Effector CD8-positive, alpha-beta T cell (primary cell): ENCODE results near the gene RHOB.

Experiments used
- DNase-seq: peaks from one replicate; lab custom pipeline; 2025; lab: John Stamatoyannopoulos, UW

The RHOB gene

DNA sequence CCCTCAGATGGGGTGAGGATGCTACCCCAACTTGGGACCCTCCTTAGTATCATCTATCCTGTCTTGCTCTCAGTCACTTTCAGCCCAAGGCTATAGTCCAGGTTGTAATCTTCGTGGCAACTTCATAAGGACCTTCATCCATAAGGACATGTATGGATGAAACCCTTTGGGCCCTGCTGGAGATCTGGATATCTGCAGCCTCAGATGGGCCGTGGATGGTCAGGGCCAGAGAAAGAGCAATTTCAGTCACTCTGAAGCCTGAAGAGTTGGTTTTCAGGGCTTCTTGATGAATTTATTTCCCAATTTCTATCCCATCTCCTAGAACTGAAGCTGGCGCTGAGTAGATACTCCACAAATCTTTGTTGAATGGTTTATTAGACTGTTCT lies 28.7 kb downstream of the RHOB start:
- no peak for DNase-seq

DNA sequence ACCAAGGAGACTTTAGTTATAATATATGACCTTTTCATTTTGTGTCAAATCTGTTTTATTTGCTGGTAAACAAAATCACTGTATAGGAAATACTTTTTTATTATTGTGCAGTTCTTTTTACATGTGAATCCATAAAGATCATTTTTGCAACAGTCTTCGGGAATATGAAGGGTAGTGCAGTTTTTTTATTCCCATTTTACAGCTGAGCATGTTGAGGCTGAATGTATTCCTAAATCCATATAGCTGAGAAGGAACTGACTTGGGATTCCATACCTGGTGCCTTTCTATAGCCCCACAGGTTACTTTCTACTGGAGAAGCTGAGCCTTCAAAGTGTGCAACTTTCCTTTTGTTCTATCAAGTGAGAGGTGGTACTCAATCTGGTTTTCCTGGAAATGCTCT lies 29.6 kb downstream of the RHOB start:
- DNase-seq = no peak

DNA sequence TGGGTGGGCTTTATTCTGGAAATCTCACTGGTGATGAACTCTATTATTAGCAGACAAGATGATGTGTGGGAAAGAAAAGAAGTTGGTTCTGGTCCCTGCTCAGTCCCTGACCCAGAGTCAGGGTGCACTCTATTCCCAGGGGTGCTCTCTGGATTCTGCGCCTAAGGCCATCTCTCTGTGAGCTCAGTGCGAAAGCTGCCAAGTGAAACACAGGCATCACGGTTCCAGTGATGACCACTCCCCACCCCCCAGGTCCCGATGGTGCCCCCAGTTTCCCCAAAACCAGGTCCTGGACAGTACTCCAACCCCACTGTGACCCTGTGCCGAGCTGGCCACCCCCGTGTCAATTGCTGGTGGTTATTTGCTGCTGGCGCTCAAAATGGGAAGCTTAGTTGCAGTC lies 30.1 kb downstream of the RHOB start:
- DNase-seq = no peak

DNA sequence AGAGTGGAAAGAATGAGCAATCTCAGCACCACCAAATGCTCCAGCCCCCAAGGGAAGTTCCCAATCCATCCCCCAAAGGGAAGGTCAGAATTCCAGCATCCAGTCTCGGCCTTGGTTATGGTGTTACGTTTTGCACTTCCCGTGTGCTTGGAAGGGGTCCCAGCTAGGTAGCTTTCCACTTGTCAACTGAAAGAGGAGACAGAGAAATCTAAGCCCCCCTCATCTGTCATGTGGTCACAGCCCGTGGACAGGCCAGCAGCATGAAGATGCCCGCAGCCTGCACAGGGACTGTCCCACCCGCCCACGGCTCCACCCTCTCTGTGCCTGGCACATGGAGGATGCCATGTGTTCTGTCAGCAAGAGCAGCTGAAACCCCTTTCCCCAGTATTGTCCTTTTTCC lies 32.1 kb downstream of the RHOB start:
- no peak for DNase-seq

DNA sequence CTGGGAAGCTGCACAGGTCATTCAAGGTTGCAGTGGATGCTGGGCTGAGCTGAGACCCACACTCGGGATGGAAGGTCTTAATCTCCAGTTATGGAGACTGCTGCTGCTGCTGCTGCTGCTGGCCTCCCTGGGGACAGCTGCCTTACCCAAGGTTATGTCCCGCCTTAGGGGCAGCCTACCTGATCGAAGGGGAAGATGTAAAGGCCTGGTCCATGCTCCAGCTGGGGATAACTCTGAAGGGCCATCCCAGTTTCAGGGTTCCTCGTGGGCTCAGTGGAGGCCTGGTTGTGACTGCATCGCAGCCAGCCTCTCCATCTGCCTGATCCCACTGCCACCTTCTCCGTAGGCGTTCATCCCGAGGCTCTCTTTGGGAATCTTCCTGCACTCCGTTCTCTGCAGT lies 33.0 kb downstream of the RHOB start:
- no peak for DNase-seq

DNA sequence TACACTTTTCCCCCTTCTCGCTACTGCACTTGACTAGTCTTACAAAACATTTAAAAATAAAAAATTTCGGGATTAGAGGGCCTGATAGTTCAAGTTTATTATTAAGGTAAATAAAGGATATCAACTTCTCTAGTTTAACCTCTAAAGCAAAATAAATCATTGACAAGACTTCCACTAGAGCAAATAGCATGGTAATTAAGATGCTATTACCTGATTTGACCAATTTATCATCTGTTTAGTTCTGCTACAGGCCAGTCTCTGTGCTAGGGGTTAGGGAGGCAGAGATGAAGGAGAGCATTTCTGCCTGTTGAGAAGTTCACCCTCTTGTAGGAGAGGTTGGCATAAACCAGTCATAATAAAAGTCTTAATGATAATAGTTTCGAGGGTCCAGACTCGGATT lies 34.0 kb downstream of the RHOB start:
- DNase-seq = no peak

DNA sequence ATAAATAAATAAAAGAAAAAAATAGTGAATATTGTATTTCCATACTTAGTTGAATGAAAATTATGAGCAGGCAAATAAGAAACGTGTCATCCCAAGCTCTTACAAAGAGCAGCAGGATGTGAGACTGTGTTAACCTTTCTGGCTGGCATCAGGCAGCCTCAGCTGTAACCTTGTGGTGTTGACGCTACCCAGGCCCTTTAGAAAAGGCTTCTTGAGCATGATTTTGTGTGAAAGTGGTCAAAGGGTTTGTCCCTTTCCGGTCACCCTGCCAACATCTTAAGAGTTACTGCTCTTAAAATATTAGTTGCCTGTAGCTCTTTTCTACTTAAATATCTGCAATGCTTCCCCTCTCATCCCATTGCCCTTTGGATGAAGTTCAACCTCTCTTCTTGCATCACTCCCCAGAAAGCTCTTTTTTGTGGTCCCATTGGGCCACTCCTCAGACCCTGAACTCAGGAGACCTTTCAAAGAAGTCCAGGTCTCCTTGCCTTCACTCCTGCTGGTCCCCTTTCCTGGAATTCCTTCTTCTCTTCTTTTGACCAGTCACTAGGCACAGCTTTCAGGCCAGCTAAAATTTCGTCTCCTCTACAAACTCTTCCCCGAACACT lies 35.0 kb downstream of the RHOB start:
- no peak for DNase-seq

DNA sequence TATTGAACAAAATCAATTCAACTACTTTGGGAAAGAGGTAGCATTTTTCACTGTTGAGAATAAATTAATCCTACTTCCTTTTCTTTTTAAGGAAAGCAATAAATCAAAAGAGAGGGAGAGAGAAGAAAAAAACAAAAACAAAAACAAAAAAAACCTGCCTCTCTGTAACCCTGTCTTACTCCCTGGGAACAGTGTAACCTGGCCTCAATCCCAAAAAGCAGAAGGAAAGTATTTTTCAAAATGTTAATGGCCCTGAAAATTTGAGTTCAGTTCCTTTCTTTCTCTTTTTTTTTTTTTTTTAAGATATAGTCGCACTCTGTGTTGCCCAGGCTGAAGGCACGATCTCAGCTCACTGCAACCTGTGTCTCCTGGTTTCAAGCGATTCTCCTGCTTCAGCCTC lies 35.9 kb downstream of the RHOB start:
- no peak for DNase-seq

DNA sequence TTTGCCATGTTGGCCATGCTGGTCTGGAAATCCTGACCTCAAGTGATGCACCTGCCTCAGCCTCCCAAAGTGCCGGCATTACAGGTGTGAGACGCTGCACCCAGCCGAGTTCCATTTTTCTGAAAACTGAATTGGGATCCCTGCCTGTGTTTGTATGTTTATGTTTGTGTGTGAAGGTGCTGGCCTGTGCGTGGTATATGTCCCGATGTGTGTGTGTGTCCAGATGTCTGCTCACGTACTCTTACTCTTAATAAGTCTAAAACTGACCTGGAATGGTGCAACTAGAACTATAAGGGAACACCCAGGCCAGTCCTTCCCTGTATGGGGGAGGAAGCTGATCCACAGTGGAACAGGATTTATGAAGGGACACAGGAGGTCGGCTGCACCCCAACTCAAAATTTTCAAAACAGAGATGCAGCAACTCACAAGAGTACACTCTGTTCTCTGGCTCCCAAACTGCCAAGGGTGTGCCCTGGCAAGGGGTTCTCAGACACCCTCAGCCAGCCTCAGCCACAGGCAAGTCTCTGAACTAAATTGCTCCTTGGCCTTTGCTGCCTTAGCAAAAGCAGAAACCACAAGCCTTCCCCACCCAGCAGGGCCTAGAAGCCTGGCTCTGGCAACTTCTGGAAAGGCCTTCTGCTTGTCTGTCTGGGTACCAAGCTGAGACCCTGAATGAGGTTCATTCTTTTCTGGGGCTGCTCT lies 36.5 kb downstream of the RHOB start:
- DNase-seq = no peak

DNA sequence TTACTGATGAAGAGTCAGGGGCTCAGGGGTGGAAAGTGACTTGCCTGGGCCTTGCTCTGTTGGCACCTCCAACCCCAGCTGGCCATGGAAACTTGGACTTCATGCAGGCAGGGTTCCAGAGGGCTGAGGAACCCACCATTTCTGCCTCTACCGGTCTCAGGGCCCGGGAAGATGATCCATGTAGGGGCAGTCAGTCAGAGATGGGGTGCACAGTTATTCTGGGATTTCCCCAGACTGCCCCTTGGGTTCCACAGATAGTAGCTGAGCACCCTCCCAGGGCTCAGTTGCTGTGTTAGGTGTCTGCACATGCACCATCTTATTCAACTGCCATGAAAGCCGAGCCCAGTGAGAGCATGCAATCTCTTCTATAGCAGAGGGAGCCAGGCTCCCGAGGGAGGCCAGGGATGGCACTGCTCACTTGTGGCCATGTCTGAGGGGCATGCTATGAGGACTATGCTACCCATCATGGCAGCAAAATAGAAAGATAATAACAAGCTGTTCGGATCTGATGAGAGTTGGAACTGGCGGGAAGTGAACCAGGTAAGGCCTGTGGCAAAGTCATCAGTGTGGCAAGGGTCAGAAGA lies 37.3 kb downstream of the RHOB start:
- no peak for DNase-seq

DNA sequence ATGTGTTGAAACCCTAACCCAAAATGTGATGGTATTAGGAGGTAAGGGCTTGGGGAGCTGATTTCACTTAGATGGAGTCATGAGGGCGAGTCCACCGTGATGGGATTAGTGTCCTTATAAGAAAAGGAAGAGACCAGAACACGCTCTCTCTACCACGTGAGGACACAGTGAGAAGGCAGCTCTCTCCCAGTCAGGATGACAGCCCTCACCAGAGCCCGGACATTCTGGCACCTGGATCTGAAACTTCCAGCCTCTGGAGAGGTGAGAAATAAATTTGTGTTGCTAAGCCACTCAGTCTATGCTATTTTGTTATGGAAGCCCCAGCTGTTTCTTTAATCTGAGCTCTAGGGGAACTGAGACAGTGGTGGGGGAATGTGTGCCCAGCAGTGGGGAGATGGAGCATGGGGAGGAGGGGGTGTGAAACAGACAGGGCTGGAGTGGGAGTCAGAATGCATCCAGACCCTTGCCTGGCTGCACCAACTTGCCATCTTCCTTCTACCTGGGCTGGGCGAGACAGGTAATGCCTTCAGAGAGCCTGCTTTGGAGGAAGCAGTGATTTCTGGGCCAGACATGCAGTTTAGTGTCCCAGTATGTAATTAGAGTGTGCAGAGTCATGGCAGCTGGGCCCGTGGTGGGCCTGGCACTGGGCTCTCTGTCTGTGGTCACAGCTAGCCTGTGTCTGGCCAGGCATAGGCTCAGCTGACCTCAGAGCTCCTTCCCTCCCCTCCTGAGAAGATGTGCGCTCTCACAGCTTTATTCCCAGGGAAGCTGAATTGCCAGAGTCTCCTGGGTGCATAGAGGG lies 38.1 kb downstream of the RHOB start:
- DNase-seq = no peak

DNA sequence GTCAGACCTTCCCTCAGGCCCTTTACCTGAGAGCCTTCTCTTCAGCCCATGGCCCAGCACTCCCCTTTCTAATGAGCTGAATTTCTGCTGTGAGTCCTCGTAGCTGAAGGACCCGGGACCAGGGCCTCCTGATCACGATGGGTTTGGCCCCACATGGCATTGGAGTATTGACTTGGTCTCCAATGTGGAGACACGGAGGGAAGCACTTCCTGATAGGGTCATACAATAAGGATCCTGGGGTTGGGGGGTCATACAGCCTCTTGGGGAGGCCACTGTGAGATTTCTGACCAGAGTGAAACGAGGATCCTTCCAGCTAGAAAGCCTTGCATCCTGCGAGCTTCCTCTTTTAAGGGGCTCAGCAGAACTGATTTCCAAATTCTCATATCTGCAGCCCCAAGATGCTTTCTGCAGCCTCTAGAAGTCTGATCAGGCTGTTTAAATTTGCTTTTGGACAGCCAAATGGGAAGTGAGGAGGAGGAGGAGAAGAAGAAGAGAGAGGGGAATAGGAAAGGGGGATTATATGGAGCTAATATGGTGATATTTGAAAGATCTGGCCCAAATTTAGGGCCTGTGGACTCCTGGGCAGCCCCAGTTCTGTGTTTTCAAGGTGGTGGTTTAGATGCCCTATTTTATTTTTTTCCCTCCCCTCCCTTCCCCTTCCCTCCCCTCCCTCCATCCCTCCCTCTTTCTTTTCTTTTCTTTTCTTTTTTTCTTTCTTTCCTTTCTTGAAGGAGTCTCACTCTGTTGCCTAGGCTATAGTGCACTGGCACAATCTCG lies 38.9 kb downstream of the RHOB start:
- no peak for DNase-seq

DNA sequence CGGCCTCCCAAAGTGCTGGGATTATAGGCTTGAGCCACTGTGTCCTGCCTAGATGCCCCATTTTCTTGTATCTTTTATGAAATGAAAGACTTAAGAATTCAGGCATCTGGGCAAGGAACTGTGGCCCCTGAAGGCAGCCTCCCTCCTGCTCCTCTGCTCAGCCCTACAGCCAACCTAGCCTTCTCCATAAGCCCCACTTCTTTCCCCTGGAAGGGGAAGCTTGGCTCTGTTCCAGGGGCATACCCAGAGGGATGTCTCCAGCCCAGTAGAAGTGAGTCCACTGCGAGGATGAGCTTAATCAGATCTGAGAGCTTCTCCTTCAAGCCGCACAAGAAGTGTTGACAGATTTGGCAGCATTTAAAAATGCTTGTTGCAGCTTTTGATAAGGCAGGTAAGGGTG lies 39.7 kb downstream of the RHOB start:
- no peak for DNase-seq

DNA sequence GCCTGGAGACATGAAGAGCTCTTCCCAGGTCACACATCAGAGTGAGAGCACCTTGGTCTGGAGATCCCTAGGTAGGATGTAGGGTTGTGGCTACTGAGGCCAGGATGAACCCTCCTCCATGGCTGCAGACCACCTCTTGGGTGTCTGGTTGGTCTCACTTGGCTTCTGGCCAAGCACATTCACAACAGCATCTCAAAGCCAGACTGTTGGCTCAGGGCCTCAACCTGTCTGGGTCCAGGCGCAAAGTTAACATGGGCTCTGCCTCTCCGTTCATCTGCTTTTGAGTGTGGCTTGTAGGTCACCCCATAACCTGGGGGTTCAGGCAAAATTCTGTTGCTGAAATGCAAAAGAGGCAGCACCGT lies 40.1 kb downstream of the RHOB start:
- DNase-seq = no peak

DNA sequence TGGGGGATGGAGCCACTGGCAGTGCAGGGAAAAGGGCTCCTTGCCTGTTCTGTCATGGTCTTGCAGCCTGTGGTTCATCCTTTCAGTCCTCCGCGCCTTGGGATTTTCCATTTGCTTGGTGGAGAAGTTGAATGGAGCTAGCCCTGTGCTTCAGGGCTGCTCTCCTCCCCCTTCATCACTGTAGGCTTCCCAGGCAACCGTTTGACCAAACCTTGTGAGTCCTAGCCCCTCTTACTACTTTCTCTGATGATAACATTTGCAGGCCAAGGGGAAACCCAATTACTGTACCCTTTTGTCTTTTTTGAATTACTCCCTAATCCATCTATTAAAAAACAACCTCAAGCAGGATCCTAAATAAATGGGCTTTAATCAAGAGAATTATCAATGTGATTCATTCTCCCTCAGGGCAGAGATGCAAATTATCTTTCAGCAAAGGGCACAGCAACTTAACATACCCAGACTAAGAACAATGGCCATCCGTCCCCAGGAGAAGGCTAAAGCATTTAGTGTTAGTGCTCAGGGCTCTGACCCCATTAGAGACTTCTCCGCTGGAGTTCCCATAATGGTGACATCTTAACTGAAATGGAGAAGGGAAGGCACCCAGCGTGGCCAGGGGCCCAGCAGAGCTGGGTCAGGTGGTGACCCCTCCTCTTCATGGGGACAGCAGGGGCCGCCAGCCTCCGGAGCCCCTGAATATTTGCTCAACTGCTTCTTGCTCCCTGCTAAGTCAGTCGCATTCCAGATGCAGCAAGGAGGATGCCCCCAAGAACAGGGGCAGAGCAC lies 40.7 kb downstream of the RHOB start:
- no peak for DNase-seq

DNA sequence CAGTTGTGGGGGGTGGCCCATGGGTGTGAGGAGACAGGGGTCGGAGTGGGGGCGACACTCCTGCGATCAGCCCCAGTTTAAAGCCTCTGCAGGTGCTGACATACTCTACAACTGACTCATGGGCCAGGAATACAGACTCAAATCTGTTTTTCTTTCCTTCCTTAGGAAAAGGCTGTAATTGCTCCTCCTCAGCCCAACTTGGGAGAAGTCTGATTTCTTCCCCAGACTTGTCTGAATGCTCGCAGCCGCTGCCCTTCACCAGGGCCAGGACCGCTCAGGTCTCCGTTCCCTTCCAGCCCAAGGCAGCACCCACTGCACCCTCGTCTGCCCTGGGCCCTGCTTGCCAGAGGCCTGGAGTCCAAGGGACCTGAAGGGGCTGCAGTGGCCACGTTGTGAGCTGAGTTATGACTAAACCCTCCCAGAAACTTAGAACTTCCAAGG lies 41.3 kb downstream of the RHOB start:
- no peak for DNase-seq

DNA sequence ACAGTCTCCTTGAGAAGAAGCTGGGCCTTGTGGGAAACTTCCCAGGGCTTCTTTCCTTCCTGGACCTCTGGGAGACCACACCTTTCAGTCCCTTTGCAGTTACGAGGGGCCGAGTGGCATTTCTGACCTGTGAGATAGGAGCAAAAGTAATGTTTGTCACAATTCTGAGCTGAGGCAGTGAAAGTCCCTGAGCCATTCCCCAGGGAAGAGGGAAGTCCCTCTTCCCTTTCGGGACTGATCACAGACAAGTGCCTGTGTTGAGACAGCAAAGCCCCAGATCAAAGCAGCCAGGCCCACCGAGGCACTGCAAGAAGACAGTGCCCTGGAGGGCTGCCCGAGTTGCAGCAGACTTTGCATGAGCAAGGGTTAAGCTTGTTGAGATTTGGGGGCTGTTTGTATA lies 41.9 kb downstream of the RHOB start:
- no peak for DNase-seq

DNA sequence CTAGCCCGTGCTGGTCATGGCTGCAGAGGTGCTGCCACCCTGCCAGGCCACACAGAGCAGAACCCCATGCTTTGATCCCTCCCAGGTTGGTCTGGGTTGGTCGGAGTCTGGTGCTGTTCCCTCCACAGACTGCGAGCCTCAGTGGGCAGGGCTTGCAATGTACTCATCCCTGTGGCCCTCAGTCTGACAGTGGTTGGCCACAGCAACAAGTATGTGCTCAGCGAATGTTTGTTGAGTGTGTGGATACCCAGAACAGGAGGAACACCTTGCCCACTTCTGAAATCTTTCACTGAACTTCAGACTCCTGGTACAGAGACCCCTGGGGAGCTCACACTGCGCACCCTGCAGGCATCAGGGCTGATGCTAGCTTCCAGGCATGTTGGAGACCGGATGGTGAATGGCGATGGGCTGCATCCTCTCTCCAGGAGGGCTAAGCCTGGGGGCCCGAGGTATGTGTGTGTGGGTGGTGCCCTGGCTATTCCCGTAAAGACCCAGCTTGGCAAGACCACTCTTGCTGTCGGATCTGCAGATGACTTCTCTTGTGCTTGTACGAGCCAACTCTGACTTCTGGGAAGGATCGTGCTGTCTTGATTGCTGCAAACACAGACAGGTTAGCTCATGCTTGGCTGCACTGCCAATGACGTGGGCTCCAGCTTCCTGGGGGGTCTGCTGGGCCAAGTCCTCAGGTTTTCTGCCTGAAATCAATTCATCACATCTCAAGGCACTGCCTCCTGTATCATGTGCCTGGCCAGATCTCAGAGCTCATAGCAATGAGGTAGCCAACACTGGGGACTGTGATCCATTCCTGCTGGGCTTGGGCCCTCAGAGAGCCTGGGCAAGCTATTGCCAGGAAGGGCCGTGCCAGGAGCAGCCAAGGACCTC lies 43.7 kb downstream of the RHOB start:
- DNase-seq = no peak

DNA sequence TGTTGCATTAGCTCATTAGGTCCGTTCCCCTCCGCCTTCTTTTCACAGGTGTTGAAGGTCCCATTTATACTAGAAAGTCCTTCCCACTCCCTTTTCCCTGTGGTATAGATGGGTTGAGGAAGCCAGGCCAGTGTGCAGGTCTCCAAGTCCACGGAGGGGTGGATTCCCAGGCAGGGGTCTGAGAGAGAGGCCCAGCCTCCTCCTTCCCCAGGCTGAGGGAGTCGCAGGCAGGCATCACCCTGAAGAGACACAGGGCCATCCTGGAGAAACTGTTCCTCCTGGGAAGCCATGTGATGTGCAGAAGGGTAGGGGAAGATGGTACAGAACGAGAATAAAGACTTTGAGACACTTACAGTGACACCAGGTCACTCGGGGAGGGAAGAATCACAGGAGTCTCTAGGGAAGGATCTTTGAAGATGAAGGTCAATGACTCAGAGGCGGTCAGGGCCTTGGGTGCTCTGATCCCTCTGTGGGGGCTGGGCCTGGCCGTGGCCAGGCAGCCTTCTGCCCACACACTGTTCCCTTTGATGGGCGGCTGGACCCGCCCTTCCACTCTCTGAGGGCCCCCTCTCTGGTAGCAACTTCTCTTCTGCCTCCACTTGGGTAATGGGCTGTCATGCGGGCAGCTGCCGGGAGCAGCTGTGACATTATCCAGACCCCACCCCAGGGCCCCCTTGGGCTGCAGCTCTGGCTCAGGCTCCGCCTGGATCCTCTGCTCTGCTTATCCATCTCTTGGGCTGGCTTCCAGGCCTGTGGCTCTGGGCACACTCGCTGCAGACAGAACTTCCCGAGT lies 45.1 kb downstream of the RHOB start:
- DNase-seq = no peak
